Measurements from ENCODE around the gene WDR46. TPM values are rescaled to one million over a fixed set of nuclear protein-coding genes. Genes with fewer than 3 reads are reported as not detected.
"Not testable (repeated sequence)": the region's sequence is repeated elsewhere in the genome, so short reads cannot be mapped to it uniquely, and the experiment has no call there.

WDR46 gene
- total and polyA plus RNA-seq, 10 of the 15 experiments (the other 5 are each of a cell fraction or from before 2014, with no cell fraction given): 10.1 to 147 (median 86.0) TPM

- TF ChIP-seq PAX5 (IDR thresholded peaks at IDR 0.05; ENCODE audit: borderline replicate concordance, low read depth, low read length): no peak
Observed at GRCh38 chr6:33276581-33276863, 12.5 kb downstream of the WDR46 start (continued).

- POLR2A ChIA-PET: interaction anchor here (0.5 to 3.9 kb wide), 5 partner anchors 13 to 151 kb away, joined by 5 to 38 read pairs (median 10); partner anchors contain the start of genes PFDN6 and WDR46
- BruUV-seq (replicated peaks); H4K20me1 ChIP-seq (ENCODE audit: control insufficient read depth, insufficient read depth); DNase-seq (ENCODE audit: low read depth, low spot score); H3K9me3 ChIP-seq (replicated peaks; ENCODE audit: control insufficient read depth, insufficient read depth, low read length); H2AFZ ChIP-seq (ENCODE audit: control insufficient read depth, low read depth, low read length); in situ Hi-C loops (cut with MboI); H3K27me3 ChIP-seq (replicated peaks in 1 of 2; ENCODE audit: control insufficient read depth in 2 of 2, insufficient read depth in 2 of 2, low read length in 1 of 2); FAIRE-seq; ATAC-seq: not testable (repeated sequence)
- CTCF ChIA-PET: interaction anchor here (0.9 to 3.9 kb wide), 7 partner anchors 12 to 149 kb away, joined by 3 to 30 read pairs (median 7); partner anchors contain the start of genes PFDN6, RGL2, WDR46 and ZBTB22
- H3K36me3 ChIP-seq (ENCODE audit: control insufficient read depth in 2 of 2, insufficient read depth in 2 of 2, low read length in 1 of 2): peaks cover 22 to 25% of the 10 kb centered on the region in 2 experiments
- SMC1A ChIA-PET (ENCODE audit: uncharacterized antibody, unreplicated experiment): interaction anchor here (1.3 to 3.6 kb wide), 3 partner anchors 8 to 35 kb away, joined by 4 to 25 read pairs (median 5); partner anchors contain the start of genes PFDN6 and WDR46
- WGBS (ENCODE audit: insufficient coverage, insufficient replicate concordance, low lambda C conversion rate, missing lambda C conversion rate): 17% methylated on average over 16 of the region's 16 CpGs
- peaks cover 22% of the 10 kb centered on the region for H3K4me1 ChIP-seq (ENCODE audit: control insufficient read depth, insufficient read depth, low read length)
- RAD21 ChIA-PET (ENCODE audit: unreplicated experiment): interaction anchor here (1.3 kb wide), 1 partner anchor 119 kb away, joined by 3 read pairs; no protein-coding TSS in a partner anchor
- peak overlapping the region; percentile 87 for H3K4me3 ChIP-seq
- peak overlapping the region; percentile 86 for H3K27ac ChIP-seq (ENCODE audit: control insufficient read depth, insufficient read depth)
- intact Hi-C loops (cut with micrococcal nuclease; ENCODE audit: unreplicated experiment): loop anchor here (2.0 to 5.0 kb wide), 2 partner anchors 69 to 116 kb away; partner anchors contain the start of gene KIFC1
- H3K9ac ChIP-seq (ENCODE audit: control insufficient read depth, insufficient read depth, low read length): peak overlapping the region; percentile 88
- H3K79me2 ChIP-seq (ENCODE audit: control insufficient read depth, insufficient read depth, low read length): peaks cover 62% of the 10 kb centered on the region
- H3K4me2 ChIP-seq (ENCODE audit: control insufficient read depth, insufficient read depth): peak overlapping the region; percentile 83
Observed at GRCh38 chr6:33275795-33276580, 13.1 kb downstream of the WDR46 start.

Data from GM12878 (cell line).